PFSK-1 (cell line): ENCODE data around the gene RNU6-8.

Experiments used
- FOXP2 ChIP-seq: optimal IDR thresholded peaks from 2 replicates; pipeline ENCODE3; 2011; ENCODE audit warnings: borderline replicate concordance, control low read depth, inconsistent platforms; ENCODE audit not compliant: insufficient read depth; ENCODE audit errors: extremely low read length, extremely low read depth
- POLR2AphosphoS5 ChIP-seq: IDR thresholded peaks from 2 replicates; pipeline ENCODE4 v1.6.1; 2012; ENCODE audit warnings: low read depth, mild to moderate bottlenecking, control low read depth, low read length, moderate library complexity
- REST ChIP-seq, 2 experiments: IDR thresholded peaks; 2 replicates each; pipeline versions ENCODE4 v1.6.1 to v1.8.0; 2011 to 2012; ENCODE audit warnings: low read depth in 2 of 2, low read length in 2 of 2, control low read depth in 1 of 2, inconsistent platforms in 1 of 2, mild to moderate bottlenecking in 1 of 2, moderate library complexity in 1 of 2; ENCODE audit not compliant: insufficient read depth in 1 of 2
- SIN3A ChIP-seq: IDR thresholded peaks from 2 replicates; pipeline ENCODE4 v1.6.1; 2012; ENCODE audit warnings: mild to moderate bottlenecking, low read length, moderate library complexity, borderline replicate concordance; ENCODE audit not compliant: insufficient read depth
- TAF1 ChIP-seq: IDR thresholded peaks from 2 replicates; pipeline ENCODE4 v1.6.1; 2012; ENCODE audit warnings: low read length, control low read depth, borderline replicate concordance; ENCODE audit not compliant: insufficient read depth

RNU6-8 gene

GRCh38 chr14:32230695-32231280 is 27.7 kb upstream of the RNU6-8 start:
- TF ChIP-seq TAF1, result no peak
- no peak for TF ChIP-seq REST (IDR thresholded peaks at IDR 0.05; ENCODE audit: insufficient read depth in 1 of 2, low read depth in 2 of 2, low read length in 2 of 2)
- no peak for TF ChIP-seq FOXP2
- no peak for TF ChIP-seq SIN3A
- no peak for TF ChIP-seq POLR2AphosphoS5

- TF ChIP-seq SIN3A, result no peak
- TF ChIP-seq FOXP2, result no peak
- no peak for TF ChIP-seq TAF1
- TF ChIP-seq POLR2AphosphoS5, result no peak
- no peak for TF ChIP-seq REST (IDR thresholded peaks at IDR 0.05; ENCODE audit: insufficient read depth in 1 of 2, low read depth in 2 of 2, low read length in 2 of 2)
These were observed 27.1 kb upstream of the RNU6-8 start for GRCh38 chr14:32230181-32230580.

GRCh38 chr14:32226056-32226455 is 23.0 kb upstream of the RNU6-8 start:
- no peak for TF ChIP-seq FOXP2
- no peak for TF ChIP-seq REST (IDR thresholded peaks at IDR 0.05; ENCODE audit: insufficient read depth in 1 of 2, low read depth in 2 of 2, low read length in 2 of 2)
- TF ChIP-seq SIN3A, result no peak
- TF ChIP-seq POLR2AphosphoS5, result no peak
- TF ChIP-seq TAF1, result no peak

GRCh38 chr14:32225378-32225920 is 22.4 kb upstream of the RNU6-8 start:
- TF ChIP-seq POLR2AphosphoS5, result no peak
- TF ChIP-seq REST (IDR thresholded peaks at IDR 0.05; ENCODE audit: insufficient read depth in 1 of 2, low read depth in 2 of 2, low read length in 2 of 2), result no peak
- no peak for TF ChIP-seq TAF1
- TF ChIP-seq SIN3A, result no peak
- TF ChIP-seq FOXP2, result no peak
